ENCODE results near the gene NAA35.
"Not testable (repeated sequence)": the region's sequence is repeated elsewhere in the genome, so short reads cannot be mapped to it uniquely, and the experiment has no call there.

NAA35 gene

GRCh38 chr9:85949586-85950335, 8.8 kb downstream of the NAA35 start:
- no peak for DNase-seq

GRCh38 chr9:85959955-85960354, 19.0 kb downstream of the NAA35 start:
- DNase-seq: no peak

GRCh38 chr9:85960688-85961093, 19.7 kb downstream of the NAA35 start:
- DNase-seq: peak; percentile 28

GRCh38 chr9:85964526-85964925, 23.6 kb downstream of the NAA35 start:
- no peak for DNase-seq

- DNase-seq: no peak
Measured at GRCh38 chr9:85964949-85965348, 24.0 kb downstream of the NAA35 start.

- DNase-seq: no peak
Measured at GRCh38 chr9:85969727-85970126, 28.8 kb downstream of the NAA35 start.

- DNase-seq: no peak
Measured at GRCh38 chr9:85971731-85972130, 30.8 kb downstream of the NAA35 start.

- DNase-seq: no peak
Measured at GRCh38 chr9:85973238-85973637, 32.3 kb downstream of the NAA35 start.

- not testable (repeated sequence) for DNase-seq
Measured at GRCh38 chr9:85974055-85974547, 33.2 kb downstream of the NAA35 start.

GRCh38 chr9:85978496-85978895, 37.5 kb downstream of the NAA35 start:
- DNase-seq: no peak

GRCh38 chr9:85981369-85981768, 40.4 kb downstream of the NAA35 start:
- no peak for DNase-seq

- no peak for DNase-seq
Measured at GRCh38 chr9:85984457-85984856, 43.5 kb downstream of the NAA35 start.

- DNase-seq: no peak
Measured at GRCh38 chr9:85987236-85987635, 46.3 kb downstream of the NAA35 start.

- no peak for DNase-seq
Measured at GRCh38 chr9:85994191-85994590, 53.2 kb downstream of the NAA35 start.

- DNase-seq: no peak
Measured at GRCh38 chr9:85995097-85995496, 54.2 kb downstream of the NAA35 start.

GRCh38 chr9:85995599-85995998, 54.7 kb downstream of the NAA35 start:
- DNase-seq: no peak

GRCh38 chr9:86005253-86005775, 64.4 kb downstream of the NAA35 start:
- DNase-seq: no peak

GRCh38 chr9:86009133-86009532, 68.2 kb downstream of the NAA35 start:
- no peak for DNase-seq

- DNase-seq: no peak
Measured at GRCh38 chr9:86020731-86021130, 79.8 kb downstream of the NAA35 start.

- DNase-seq: no peak
Measured at GRCh38 chr9:86021166-86021565, 80.2 kb downstream of the NAA35 start.

GRCh38 chr9:86022687-86023266, 81.8 kb downstream of the NAA35 start:
- no peak for DNase-seq

GRCh38 chr9:86027767-86028166, 86.8 kb downstream of the NAA35 start:
- no peak for DNase-seq

GRCh38 chr9:86034863-86035734, 94.2 kb downstream of the NAA35 start:
- DNase-seq: peak; percentile 32

Measured in NCI-H1436 (cell line).